H9 (cell line): ENCODE measurements around the gene RLN3. TPM values are rescaled to one million over a fixed set of nuclear protein-coding genes. Genes with fewer than 3 reads are reported as not detected.
A peak's percentile ranks its signal among the peaks of the same experiment; 100 is the strongest.

Experiments
- DNase-seq: peaks from one replicate; pipeline ENCODE4 v3.0.0-alpha.2; 2017
- H2AFZ ChIP-seq: one replicate; pipeline ENCODE4 v1.6.1; 2013; ENCODE audit warnings: mild to moderate bottlenecking, low read length, control low read depth, moderate library complexity
- H2AK5ac ChIP-seq: 2 replicates; pipeline ENCODE4 v1.6.1; 2013; ENCODE audit warnings: low read length, control low read depth, mixed read lengths; ENCODE audit not compliant: insufficient read length
- H2BK120ac ChIP-seq: one replicate; pipeline ENCODE4 v1.6.1; 2013; ENCODE audit warnings: low read depth, mild to moderate bottlenecking, low read length, control low read depth, inconsistent platforms; ENCODE audit not compliant: poor library complexity, severe bottlenecking
- H2BK12ac ChIP-seq: 2 replicates; pipeline ENCODE4 v1.6.1; 2013; ENCODE audit warnings: low read length, control low read depth, mixed read lengths, low read depth; ENCODE audit not compliant: insufficient read length
- H2BK15ac ChIP-seq: 2 replicates; pipeline ENCODE4 v1.6.1; 2013; ENCODE audit warnings: low read depth, low read length, control low read depth
- H2BK20ac ChIP-seq: one replicate; pipeline ENCODE4 v1.6.1; 2013; ENCODE audit warnings: low read depth, mild to moderate bottlenecking, low read length, control low read depth, inconsistent platforms; ENCODE audit not compliant: poor library complexity, severe bottlenecking
- H2BK5ac ChIP-seq: 2 replicates; pipeline ENCODE4 v1.6.1; 2013; ENCODE audit warnings: low read length, control low read depth, mixed read lengths; ENCODE audit not compliant: insufficient read length
- H3K14ac ChIP-seq: 2 replicates; pipeline ENCODE4 v1.6.1; 2013; ENCODE audit warnings: low read length, control low read depth; ENCODE audit not compliant: insufficient read depth
- H3K18ac ChIP-seq: 2 replicates; pipeline ENCODE4 v1.6.1; 2013; ENCODE audit warnings: low read depth, mild to moderate bottlenecking, mixed read lengths, low read length, control low read depth; ENCODE audit not compliant: insufficient read length
- H3K23ac ChIP-seq: 2 replicates; pipeline ENCODE4 v1.6.1; 2013; ENCODE audit warnings: low read length, control low read depth, mixed read lengths, low read depth; ENCODE audit not compliant: insufficient read length
- H3K23me2 ChIP-seq: 2 replicates; pipeline ENCODE4 v1.6.1; 2013; ENCODE audit warnings: low read depth, mild to moderate bottlenecking, mixed read lengths, low read length, control low read depth; ENCODE audit not compliant: insufficient read length, poor library complexity, severe bottlenecking
- H3K27ac ChIP-seq: 2 replicates; pipeline ENCODE4 v1.5.1; 2013; ENCODE audit warnings: low read length, control low read depth, mixed read lengths, low read depth; ENCODE audit not compliant: insufficient read length
- H3K27me3 ChIP-seq: 2 replicates; pipeline ENCODE4 v1.6.1; 2013; ENCODE audit warnings: low read length, control low read depth, inconsistent platforms; ENCODE audit not compliant: insufficient read depth
- H3K4ac ChIP-seq: 2 replicates; pipeline ENCODE4 v1.6.1; 2013; ENCODE audit warnings: low read depth, mild to moderate bottlenecking, control low read depth, inconsistent platforms, low read length, moderate library complexity
- H3K4me1 ChIP-seq: 2 replicates; pipeline ENCODE4 v1.6.1; 2013; ENCODE audit warnings: low read length, control low read depth, inconsistent platforms; ENCODE audit not compliant: insufficient read depth
- H3K4me2 ChIP-seq: 2 replicates; pipeline ENCODE4 v1.6.1; 2013; ENCODE audit warnings: low read length, control low read depth, mixed read lengths; ENCODE audit not compliant: insufficient read length, insufficient read depth
- H3K56ac ChIP-seq: 2 replicates; pipeline ENCODE4 v1.6.1; 2013; ENCODE audit warnings: low read depth, mild to moderate bottlenecking, mixed read lengths, low read length, control low read depth; ENCODE audit not compliant: insufficient read length
- H3K79me1 ChIP-seq: 2 replicates; pipeline ENCODE4 v1.6.1; 2013; ENCODE audit warnings: low read depth, mild to moderate bottlenecking, moderate library complexity, low read length, control low read depth, inconsistent platforms; ENCODE audit not compliant: insufficient read depth, poor library complexity, severe bottlenecking
- H3K79me2 ChIP-seq: 2 replicates; pipeline ENCODE4 v1.6.1; 2013; ENCODE audit warnings: low read length, control low read depth, inconsistent platforms; ENCODE audit not compliant: insufficient read depth
- H3K9ac ChIP-seq: 2 replicates; pipeline ENCODE4 v1.6.1; 2013; ENCODE audit warnings: low read length, control low read depth, mixed read lengths; ENCODE audit not compliant: insufficient read length; ENCODE audit errors: extremely low read depth
- H3K9me3 ChIP-seq: one replicate; pipeline ENCODE4 v1.6.1; 2013; ENCODE audit warnings: low read depth, low read length, inconsistent platforms; ENCODE audit not compliant: control insufficient read depth
- H3T11ph ChIP-seq: one replicate; pipeline ENCODE4 v1.6.1; 2013; ENCODE audit warnings: mild to moderate bottlenecking, low read length, control low read depth, inconsistent platforms
- H4K20me1 ChIP-seq: one replicate; pipeline ENCODE4 v1.6.1; 2013; ENCODE audit not compliant: control insufficient read depth, insufficient read length, insufficient read depth
- H4K5ac ChIP-seq: 2 replicates; pipeline ENCODE4 v1.6.1; 2013; ENCODE audit warnings: low read depth, mild to moderate bottlenecking, mixed read lengths, low read length, control low read depth; ENCODE audit not compliant: insufficient read length
- H4K8ac ChIP-seq: replicated peaks from 2 replicates; pipeline ENCODE4 v1.6.1; 2013; ENCODE audit warnings: low read length, control low read depth, mixed read lengths, low read depth; ENCODE audit not compliant: insufficient read length
- H4K91ac ChIP-seq: 2 replicates; pipeline ENCODE4 v1.6.1; 2013; ENCODE audit warnings: low read depth, mild to moderate bottlenecking, moderate library complexity, mixed read lengths, low read length, control low read depth; ENCODE audit not compliant: insufficient read length
- H3K27ac Mint-ChIP-seq, 3 experiments: 2 replicates in 2 of 3; 3 replicates in 1 of 3; pipeline ENCODE4 v1.8.0; 2020 to 2021; ENCODE audit warnings: mixed read lengths in 3 of 3, mild to moderate bottlenecking in 1 of 3, moderate library complexity in 1 of 3
- H3K27me3 Mint-ChIP-seq: 2 replicates; pipeline ENCODE4 v1.8.0; 2021; ENCODE audit warnings: low read depth, mild to moderate bottlenecking, moderate library complexity, mixed read lengths
- H3K36me3 Mint-ChIP-seq, 3 experiments: 2 replicates in 2 of 3; 3 replicates in 1 of 3; pipeline ENCODE4 v1.8.0; 2020 to 2021; ENCODE audit warnings: low read depth in 3 of 3, mixed read lengths in 3 of 3; ENCODE audit not compliant: insufficient read depth in 1 of 3
- H3K4me1 Mint-ChIP-seq, 2 experiments: 2 replicates each; pipeline ENCODE4 v1.8.0; 2020; ENCODE audit warnings: mixed read lengths in 2 of 2
- H3K4me3 Mint-ChIP-seq, 2 experiments: 2 replicates in 1 of 2; 3 replicates in 1 of 2; pipeline ENCODE4 v1.8.0; 2020 to 2021; ENCODE audit warnings: mild to moderate bottlenecking in 2 of 2, mixed read lengths in 2 of 2, moderate library complexity in 1 of 2
- H3K9me3 Mint-ChIP-seq, 2 experiments: 2 replicates in 1 of 2; 3 replicates in 1 of 2; pipeline ENCODE4 v1.8.0; 2020; ENCODE audit warnings: mild to moderate bottlenecking in 2 of 2, mixed read lengths in 2 of 2, moderate library complexity in 1 of 2
- WGBS: extraction: QIAGEN DNeasy Blood & Tissue Kit; methylation state at CpG from one replicate; pipeline ENCODE4 v1.1.7; 2013; ENCODE audit warnings: missing lambda C conversion rate, low lambda C conversion rate, mixed read lengths; ENCODE audit not compliant: insufficient read length; ENCODE audit errors: extremely low coverage; 5-methylcytosine and 5-hydroxymethylcytosine counted together
- total RNA-seq: library from RNA; stranded (reverse); gene quantifications from 2 replicates; pipeline ENCODE4 v1.2.1, GENCODE V29; 2021
- TF ChIP-seq, protein P1 (sequence below): fragments of 200-600 bp; sonication (generic); conservative IDR thresholded peaks from 3 replicates; pipeline ENCODE4 v1.8.0; 2021; ENCODE audit warnings: antibody characterized with exemption, mild to moderate bottlenecking

Gene RLN3
- total RNA-seq, 1 experiment from 2014 or later = not detected

DNA sequence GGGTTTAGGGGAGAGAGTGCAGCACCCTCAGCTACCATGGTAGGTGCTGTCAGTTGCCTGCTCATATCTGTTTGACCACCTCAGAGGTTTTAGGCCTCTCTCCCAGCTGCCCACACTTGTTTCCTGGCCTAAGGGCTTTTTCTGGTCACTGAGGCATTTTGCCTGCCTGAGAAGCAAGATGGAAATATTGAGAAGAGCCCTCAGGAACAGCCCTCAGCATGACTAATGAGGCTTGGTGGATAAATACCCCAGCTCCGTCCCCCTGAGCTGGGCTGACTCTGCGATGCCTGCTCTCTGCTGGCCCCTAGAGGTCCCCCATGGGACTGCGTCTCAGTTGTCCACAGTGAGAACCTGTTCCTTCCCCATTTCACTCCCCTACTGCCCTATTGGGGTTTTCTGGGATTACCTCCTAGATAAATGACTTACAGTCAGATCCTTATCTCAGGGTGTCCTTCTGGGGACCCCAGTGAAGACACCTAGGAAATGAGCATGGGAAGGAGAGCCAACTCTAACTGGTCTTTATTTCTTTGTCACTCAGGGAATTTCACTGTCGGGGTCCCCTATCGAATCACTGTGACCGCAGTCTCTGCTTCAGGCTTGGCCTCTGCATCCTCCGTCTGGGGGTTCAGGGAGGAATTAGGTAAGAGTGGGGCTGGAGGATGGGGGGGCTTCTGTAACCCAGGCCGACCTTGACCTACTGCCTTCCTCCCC, 20.6 kb downstream of the RLN3 start:
- H2BK12ac ChIP-seq = no peak overlapping the region
- H4K91ac ChIP-seq = no peak overlapping the region
- H2BK120ac ChIP-seq = no peak overlapping the region
- no peak overlapping the region for H2AK5ac ChIP-seq
- TF ChIP-seq, protein P1, sequence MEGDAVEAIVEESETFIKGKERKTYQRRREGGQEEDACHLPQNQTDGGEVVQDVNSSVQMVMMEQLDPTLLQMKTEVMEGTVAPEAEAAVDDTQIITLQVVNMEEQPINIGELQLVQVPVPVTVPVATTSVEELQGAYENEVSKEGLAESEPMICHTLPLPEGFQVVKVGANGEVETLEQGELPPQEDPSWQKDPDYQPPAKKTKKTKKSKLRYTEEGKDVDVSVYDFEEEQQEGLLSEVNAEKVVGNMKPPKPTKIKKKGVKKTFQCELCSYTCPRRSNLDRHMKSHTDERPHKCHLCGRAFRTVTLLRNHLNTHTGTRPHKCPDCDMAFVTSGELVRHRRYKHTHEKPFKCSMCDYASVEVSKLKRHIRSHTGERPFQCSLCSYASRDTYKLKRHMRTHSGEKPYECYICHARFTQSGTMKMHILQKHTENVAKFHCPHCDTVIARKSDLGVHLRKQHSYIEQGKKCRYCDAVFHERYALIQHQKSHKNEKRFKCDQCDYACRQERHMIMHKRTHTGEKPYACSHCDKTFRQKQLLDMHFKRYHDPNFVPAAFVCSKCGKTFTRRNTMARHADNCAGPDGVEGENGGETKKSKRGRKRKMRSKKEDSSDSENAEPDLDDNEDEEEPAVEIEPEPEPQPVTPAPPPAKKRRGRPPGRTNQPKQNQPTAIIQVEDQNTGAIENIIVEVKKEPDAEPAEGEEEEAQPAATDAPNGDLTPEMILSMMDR = peak; percentile 95
- no peak overlapping the region for H4K8ac ChIP-seq
- peaks cover 2% of the 10 kb centered on the region for H3K27me3 Mint-ChIP-seq
- no peak overlapping the region for H3K9ac ChIP-seq
- H2AFZ ChIP-seq = no peak overlapping the region
- no peaks in the 10 kb centered on the region for H4K20me1 ChIP-seq
- DNase-seq = peak; percentile 85
- H3K4me2 ChIP-seq = no peak overlapping the region
- H3K14ac ChIP-seq = no peak overlapping the region
- no peak overlapping the region for H2BK20ac ChIP-seq
- no peak overlapping the region for H2BK5ac ChIP-seq
- H3T11ph ChIP-seq = no peak overlapping the region
- H3K23ac ChIP-seq = no peak overlapping the region
- no peaks in the 10 kb centered on the region for H3K27me3 ChIP-seq
- WGBS = no CpG with 5 or more reads among the region's 8 CpGs
- no peaks in the 10 kb centered on the region for H3K9me3 ChIP-seq
- peaks cover 3 to 7% of the 10 kb centered on the region in 2 experiments; a peak in 2 of 5 replicates for H3K9me3 Mint-ChIP-seq
- no peak overlapping the region for H3K56ac ChIP-seq
- H3K4me1 ChIP-seq = no peaks in the 10 kb centered on the region
- H3K4ac ChIP-seq = no peak overlapping the region
- no peak overlapping the region for H2BK15ac ChIP-seq
- peaks cover 17 to 35% (median 25%) of the 10 kb centered on the region in 3 experiments; a peak in 6 of 7 replicates for H3K36me3 Mint-ChIP-seq
- no peaks in the 10 kb centered on the region for H3K79me2 ChIP-seq
- H3K4me3 Mint-ChIP-seq = no peak overlapping the region; a peak in 1 of 5 replicates
- H3K27ac Mint-ChIP-seq = no peak overlapping the region
- H3K23me2 ChIP-seq = no peaks in the 10 kb centered on the region
- no peaks in the 10 kb centered on the region for H3K79me1 ChIP-seq
- H3K4me1 Mint-ChIP-seq = no peaks in the 10 kb centered on the region
- no peak overlapping the region for H4K5ac ChIP-seq
- H3K27ac ChIP-seq = no peak overlapping the region
- H3K18ac ChIP-seq = no peak overlapping the region
